Activated naive CD4-positive, alpha-beta T cell treated with anti-CD3 and anti-CD28 coated beads, Interleukin-2, amount 50 U/mL, for 24 hours (primary cell): ENCODE data around the gene TENT5C.

Experiments
- H3K27ac Mint-ChIP-seq: one replicate; pipeline ENCODE4 v1.8.0; 2021; ENCODE audit warnings: mild to moderate bottlenecking, mixed read lengths
- H3K27me3 Mint-ChIP-seq: one replicate; pipeline ENCODE4 v1.8.0; 2021; ENCODE audit warnings: mixed read lengths
- H3K36me3 Mint-ChIP-seq: one replicate; pipeline ENCODE4 v1.8.0; 2021; ENCODE audit warnings: mixed read lengths
- H3K4me1 Mint-ChIP-seq: one replicate; pipeline ENCODE4 v1.8.0; 2021; ENCODE audit warnings: mixed read lengths
- H3K4me3 Mint-ChIP-seq: one replicate; pipeline ENCODE4 v1.8.0; 2021; ENCODE audit warnings: mild to moderate bottlenecking, mixed read lengths
- H3K9me3 Mint-ChIP-seq: one replicate; pipeline ENCODE4 v1.8.0; 2021; ENCODE audit warnings: mixed read lengths

TENT5C gene

DNA sequence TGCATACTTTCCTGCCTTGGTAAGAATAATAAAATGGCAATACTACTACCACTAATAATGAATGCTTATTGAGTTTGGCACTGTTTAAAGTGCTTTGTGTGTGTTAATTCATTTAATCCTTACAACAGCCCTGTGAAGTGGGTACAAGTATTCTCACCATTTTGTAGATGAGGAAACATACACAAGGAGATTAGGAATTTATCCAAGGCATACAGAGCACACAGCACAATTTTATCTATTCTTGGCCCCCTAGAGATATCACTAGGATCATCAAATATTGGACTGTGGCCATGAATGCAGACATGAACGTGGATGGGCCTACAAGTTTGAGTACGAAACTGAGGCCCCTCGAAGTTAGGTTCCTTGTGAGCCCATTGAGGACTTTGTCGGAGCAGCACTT is 39.5 kb downstream of the TENT5C start:
- Mint-ChIP-seq H3K9me3 (no peaks in the 10 kb centered on the region), H3K4me1 (peaks cover 11% of the 10 kb centered on the region), H3K4me3 (no peak overlapping the region), H3K27ac (no peak overlapping the region), H3K27me3 (peaks cover 13% of the 10 kb centered on the region), H3K36me3 (no peaks in the 10 kb centered on the region)

DNA sequence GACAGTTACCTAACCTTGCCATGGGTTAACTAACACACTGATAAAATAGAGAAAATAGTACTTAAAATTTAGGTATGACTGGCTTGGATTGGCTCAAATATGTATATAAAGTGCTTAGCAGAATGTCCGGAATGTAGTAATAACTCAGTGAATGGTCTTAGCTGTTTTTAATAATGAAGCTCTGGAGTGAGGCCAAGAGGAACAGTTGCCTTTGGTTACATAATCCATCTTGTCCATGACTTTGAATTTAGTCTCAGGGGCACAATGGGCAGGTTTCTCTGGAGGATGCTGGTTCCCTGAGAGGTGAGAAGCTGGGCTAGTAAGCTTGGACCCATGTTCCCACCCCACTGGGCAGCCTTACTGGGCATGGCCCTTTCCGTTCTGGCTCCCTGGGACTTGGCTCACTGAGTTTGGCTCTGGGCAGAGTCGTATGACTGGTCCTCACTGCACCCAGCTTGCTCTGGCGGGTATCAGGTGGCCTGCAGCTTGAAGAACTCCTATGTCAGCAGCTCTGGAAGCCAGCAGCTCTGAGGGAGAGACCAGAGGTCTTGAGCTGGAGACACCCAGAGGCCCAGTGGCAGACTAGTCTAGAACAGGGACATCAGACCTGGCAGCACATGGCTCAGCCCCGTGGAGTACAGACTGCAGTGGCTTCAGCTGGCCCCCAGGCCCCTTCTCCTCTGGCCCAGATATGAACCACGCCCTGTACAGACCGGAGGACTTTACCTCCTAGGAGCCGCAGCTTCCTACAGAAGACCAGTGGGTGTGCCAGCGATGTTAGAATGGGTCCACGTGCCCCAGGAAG is 40.4 kb downstream of the TENT5C start:
- Mint-ChIP-seq H3K4me3 (no peak overlapping the region), H3K9me3 (no peaks in the 10 kb centered on the region), H3K27ac (no peak overlapping the region), H3K4me1 (peaks cover 16% of the 10 kb centered on the region), H3K27me3 (peaks cover 16% of the 10 kb centered on the region), H3K36me3 (peaks cover 1% of the 10 kb centered on the region)

DNA sequence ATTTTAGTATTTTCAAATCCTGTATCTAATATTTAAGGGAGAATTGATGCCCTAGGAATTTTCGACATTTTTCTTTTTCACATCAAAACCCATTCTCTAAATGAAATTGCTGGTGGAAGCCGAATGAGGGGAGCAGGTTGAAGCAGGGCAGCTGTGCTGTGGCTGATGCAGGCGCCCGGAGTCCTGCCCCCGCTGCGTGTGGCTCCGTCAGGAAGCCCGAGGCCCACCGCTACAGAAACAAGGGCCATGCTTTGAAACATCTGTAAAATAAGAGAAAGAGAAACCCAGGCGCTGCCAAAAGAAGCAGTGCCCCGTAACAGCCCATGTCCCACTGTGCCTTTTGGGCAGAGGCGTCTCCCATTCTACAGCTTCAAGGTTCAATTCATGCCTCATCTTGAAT is 41.1 kb downstream of the TENT5C start:
- Mint-ChIP-seq H3K9me3 (no peaks in the 10 kb centered on the region), H3K27ac (no peak overlapping the region), H3K4me1 (peaks cover 19% of the 10 kb centered on the region), H3K27me3 (peaks cover 17% of the 10 kb centered on the region), H3K4me3 (no peak overlapping the region), H3K36me3 (peaks cover 1% of the 10 kb centered on the region)

DNA sequence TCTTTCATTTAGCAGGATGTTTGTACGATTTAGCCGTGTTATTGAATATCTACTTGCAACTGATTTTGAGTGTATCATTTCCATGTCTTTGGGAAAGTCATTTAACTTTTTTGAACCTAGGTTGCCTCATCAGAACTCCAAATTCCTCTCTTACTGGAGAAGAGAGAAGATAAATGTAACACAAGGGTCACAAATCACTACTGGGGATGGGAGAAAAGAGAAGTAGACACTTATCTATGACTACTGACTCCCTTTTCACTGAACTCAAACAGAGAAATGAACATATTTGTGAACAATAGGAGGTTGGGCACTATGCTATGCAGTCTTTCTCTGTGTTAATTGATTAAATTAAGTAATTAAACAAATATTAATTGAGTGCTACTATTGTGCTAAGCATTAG is 42.2 kb downstream of the TENT5C start:
- peaks cover 1% of the 10 kb centered on the region for H3K36me3 Mint-ChIP-seq
- peaks cover 17% of the 10 kb centered on the region for H3K27me3 Mint-ChIP-seq
- no peak overlapping the region for H3K4me3 Mint-ChIP-seq
- H3K27ac Mint-ChIP-seq = no peak overlapping the region
- H3K4me1 Mint-ChIP-seq = peaks cover 30% of the 10 kb centered on the region
- no peaks in the 10 kb centered on the region for H3K9me3 Mint-ChIP-seq

DNA sequence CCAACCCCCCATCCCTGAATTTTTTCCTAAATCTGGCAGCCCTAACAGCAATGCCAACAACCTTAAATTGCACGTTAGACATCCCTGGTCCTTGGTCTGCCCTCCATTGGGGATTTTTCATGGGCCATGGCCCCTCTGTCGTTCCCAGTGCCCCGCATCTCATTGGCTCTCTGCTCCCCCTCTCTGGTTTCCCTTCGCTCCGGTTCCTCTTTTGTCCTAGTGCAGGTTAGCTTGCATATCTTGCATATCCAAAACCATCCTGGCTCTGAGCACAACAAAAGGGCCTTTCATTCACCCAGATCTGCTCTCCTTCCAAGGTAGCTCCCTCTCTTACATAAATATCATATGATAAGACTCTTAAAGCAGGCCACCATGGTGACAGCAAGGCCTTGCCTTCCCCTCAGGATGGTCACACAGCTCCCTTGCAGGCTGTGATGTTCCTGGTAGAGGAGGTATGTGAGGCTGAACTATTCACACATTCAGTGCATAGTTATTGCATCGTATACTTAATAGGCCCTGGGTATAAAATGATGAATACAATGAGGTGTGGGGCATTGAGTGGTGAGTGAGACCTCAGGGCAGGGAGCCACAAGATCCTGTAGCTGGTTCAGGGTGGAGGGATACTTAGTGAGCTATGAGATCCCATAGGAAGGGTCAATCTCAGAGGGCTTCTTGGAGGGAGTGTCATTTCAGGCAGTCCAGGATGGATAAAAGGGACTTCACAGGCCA is 45.2 kb downstream of the TENT5C start:
- H3K9me3 Mint-ChIP-seq = no peaks in the 10 kb centered on the region
- H3K36me3 Mint-ChIP-seq = peaks cover 1% of the 10 kb centered on the region
- H3K4me3 Mint-ChIP-seq = no peak overlapping the region
- peak overlapping the region; percentile 27 for H3K27ac Mint-ChIP-seq
- peaks cover 60% of the 10 kb centered on the region for H3K4me1 Mint-ChIP-seq
- peaks cover 10% of the 10 kb centered on the region for H3K27me3 Mint-ChIP-seq

DNA sequence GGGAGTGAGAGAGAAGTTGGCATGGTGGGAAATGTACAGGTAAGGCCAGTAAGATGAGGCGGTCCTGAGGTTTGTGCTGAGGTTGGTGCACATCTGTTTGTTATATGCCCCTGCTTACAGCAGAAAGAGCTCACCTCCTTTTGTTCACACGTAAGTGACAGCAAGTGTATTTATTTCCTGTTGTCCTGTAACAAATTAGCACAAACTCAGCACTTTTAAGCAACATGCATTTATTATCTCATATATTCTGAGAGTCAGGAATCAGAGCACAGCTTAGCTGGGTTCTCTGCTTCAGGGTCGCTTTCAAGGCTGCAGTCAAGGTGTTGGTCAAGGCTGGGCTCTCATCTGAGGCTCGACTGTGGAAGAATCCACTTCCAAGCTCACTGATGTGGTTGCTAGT is 45.8 kb downstream of the TENT5C start:
- H3K27ac Mint-ChIP-seq = no peak overlapping the region
- H3K4me1 Mint-ChIP-seq = peaks cover 66% of the 10 kb centered on the region
- H3K36me3 Mint-ChIP-seq = peaks cover 1% of the 10 kb centered on the region
- H3K4me3 Mint-ChIP-seq = no peak overlapping the region
- H3K9me3 Mint-ChIP-seq = no peaks in the 10 kb centered on the region
- H3K27me3 Mint-ChIP-seq = peaks cover 10% of the 10 kb centered on the region

DNA sequence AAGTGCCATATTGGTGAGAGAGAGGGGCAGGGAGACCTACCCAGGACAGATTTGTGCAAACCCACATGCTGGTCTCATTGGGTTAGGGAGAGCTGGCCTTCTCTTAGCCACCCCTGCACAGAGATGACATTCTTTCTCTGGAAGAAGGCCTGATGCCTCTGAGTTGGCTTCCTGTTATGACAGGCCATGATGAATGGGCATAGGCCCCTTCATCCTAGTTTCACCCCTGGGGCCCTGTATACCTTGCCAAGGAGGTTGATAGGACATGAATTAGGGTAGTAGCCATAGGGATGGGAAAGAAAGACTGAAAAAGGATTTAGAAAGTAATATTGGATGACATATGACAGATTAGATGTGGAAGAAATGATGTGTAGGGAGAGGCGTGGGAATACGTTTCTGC is 46.6 kb downstream of the TENT5C start:
- H3K4me1 Mint-ChIP-seq = peaks cover 74% of the 10 kb centered on the region
- peaks cover 10% of the 10 kb centered on the region for H3K27me3 Mint-ChIP-seq
- H3K9me3 Mint-ChIP-seq = no peaks in the 10 kb centered on the region
- peak overlapping the region; percentile 12 for H3K27ac Mint-ChIP-seq
- H3K36me3 Mint-ChIP-seq = peaks cover 1% of the 10 kb centered on the region
- H3K4me3 Mint-ChIP-seq = peak overlapping the region; percentile 3

DNA sequence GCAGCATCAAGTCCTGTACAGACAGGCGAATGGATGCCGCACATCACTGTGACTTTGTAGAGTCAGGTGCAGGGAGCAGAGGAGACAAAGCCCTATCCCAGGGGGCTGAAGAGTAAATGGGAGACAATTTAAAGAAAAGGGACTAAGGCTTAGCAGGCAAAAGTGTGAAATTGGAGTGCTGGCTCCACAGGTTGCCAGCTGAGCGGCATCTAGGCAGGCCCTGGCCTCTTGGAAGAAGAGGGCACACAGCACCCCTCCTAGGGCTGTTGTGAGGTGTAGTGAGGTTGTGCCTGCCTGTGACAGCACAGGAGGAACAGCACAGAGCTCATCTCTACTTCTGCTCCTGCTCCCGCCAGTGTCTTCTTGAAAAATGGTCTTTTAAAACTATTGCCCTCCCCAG is 47.3 kb downstream of the TENT5C start:
- no peaks in the 10 kb centered on the region for H3K9me3 Mint-ChIP-seq
- peaks cover 79% of the 10 kb centered on the region for H3K4me1 Mint-ChIP-seq
- H3K27me3 Mint-ChIP-seq = peaks cover 5% of the 10 kb centered on the region
- H3K4me3 Mint-ChIP-seq = peak overlapping the region; percentile 23
- peaks cover 1% of the 10 kb centered on the region for H3K36me3 Mint-ChIP-seq
- H3K27ac Mint-ChIP-seq = peak overlapping the region; percentile 44

DNA sequence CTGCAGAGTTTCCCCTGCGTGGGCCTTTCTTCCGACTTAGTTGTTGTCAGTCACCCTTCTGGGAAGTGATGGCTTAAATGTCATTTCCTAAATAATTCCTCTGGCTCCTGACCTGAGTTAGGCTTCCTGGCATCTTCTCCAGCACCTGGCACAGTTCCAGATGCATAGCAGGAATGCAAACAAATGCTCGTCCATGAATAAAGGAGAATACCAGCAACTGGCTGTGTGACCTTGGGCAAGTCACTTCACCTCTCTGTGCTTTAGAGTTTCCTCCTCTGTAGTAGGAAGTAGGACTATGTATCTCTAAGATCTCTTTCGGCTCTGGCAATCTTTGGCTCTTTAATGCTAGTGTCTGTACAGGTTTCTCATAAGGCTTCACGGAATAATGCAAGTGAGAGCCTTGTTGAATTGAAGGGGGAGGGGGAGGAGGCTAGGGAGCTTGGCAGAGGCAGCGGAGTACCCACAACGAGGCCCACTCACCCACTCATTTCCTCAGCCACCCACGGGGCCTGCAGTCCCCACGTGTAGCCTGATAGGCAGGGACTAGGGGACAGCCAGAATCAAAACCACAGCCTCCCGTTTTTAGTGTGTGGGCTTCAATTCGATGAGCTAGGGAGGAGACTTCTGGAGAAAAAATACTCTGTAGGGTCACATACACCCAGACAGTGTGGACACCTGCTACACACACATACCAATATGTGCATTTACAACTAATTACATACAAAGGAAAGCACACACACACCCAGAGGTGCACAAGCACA is 48.1 kb downstream of the TENT5C start:
- Mint-ChIP-seq H3K4me1 (peaks cover 82% of the 10 kb centered on the region), H3K9me3 (no peaks in the 10 kb centered on the region), H3K36me3 (peaks cover 1% of the 10 kb centered on the region), H3K27ac (peak overlapping the region; percentile 71), H3K27me3 (peaks cover 5% of the 10 kb centered on the region), H3K4me3 (peak overlapping the region; percentile 68)

DNA sequence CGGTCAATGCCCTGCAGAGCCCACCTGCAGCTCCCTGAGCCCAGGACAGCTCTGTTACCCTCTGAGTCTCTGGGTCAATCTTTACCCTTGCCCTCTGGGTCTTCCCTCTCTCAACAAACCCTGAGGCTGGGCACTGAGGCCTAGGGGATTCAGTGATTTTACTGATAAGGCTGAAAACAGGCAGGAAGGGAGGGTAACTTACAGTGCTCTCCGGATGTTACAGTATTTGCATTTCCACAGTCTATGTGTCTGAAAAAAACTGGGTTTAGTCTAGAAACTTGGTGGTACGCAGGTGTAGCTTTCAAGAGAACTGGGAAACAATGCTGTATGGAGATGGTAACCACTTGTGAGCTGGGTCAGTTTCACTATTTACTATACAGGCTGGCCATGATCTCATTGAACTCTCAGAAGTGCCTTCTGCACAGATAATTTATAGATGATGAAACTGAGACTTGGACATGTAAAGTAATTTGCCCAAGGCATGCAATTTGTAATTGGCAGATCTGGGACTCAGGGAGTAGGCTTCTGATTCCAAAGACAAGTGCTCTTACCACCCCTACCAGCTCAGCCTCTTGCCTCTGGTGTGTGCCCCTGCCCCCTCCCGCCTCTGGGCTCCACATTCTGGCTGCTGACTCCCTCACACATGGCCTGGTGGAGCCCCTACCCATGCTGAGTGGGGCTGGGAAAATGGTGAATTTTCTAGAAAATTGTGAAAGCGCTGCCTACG is 48.8 kb downstream of the TENT5C start:
- H3K4me3 Mint-ChIP-seq = peak overlapping the region; percentile 30
- H3K27ac Mint-ChIP-seq = peak overlapping the region; percentile 46
- H3K27me3 Mint-ChIP-seq = peaks cover 4% of the 10 kb centered on the region
- H3K4me1 Mint-ChIP-seq = peaks cover 82% of the 10 kb centered on the region
- H3K9me3 Mint-ChIP-seq = no peaks in the 10 kb centered on the region
- H3K36me3 Mint-ChIP-seq = peaks cover 1% of the 10 kb centered on the region

DNA sequence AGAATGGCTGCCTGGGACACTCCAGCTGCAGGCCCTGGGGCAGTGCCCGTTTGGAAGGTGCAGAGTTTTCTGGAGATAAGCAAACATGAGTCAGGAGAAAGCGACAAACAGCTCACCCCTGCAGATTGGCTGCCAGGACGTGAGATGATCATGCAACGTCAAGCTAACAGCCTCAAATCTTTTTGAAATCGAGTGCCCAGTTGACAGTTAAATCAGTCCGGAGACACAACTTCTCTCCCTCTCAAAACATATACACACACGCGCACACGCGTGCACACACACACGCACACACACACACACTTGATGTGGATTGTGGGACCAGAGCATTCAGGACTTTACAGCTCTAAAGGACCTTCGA is 49.4 kb downstream of the TENT5C start:
- Mint-ChIP-seq H3K36me3 (peaks cover 1% of the 10 kb centered on the region), H3K9me3 (no peaks in the 10 kb centered on the region), H3K4me3 (peak overlapping the region; percentile 62), H3K27me3 (peaks cover 4% of the 10 kb centered on the region), H3K4me1 (peaks cover 88% of the 10 kb centered on the region), H3K27ac (peak overlapping the region; percentile 46)

DNA sequence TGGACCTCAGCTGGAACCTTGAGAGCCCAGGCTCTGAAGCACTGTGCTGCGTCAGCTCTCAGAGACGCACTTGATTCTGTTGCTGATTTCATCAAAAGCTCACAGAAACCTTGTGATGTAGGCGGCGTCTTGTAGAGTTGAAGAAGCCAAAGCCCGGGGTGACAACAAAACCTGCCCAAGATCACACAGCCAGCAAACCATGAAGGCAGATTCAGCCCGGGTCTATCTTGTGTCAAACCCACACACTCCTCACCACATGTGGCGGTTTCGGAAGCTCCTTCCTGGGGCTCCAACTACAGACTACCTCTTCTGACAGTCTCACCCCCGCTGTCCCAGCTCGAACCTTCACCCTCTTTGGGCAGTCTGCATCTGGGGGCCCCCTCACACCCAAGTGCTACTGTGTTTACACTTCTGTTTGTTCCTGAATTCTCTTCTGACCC is 50.4 kb downstream of the TENT5C start:
- Mint-ChIP-seq H3K36me3 (no peaks in the 10 kb centered on the region), H3K4me3 (peak overlapping the region; percentile 62), H3K4me1 (peaks cover 91% of the 10 kb centered on the region), H3K27ac (peak overlapping the region; percentile 71), H3K27me3 (peaks cover under 1% of the 10 kb centered on the region), H3K9me3 (no peaks in the 10 kb centered on the region)

DNA sequence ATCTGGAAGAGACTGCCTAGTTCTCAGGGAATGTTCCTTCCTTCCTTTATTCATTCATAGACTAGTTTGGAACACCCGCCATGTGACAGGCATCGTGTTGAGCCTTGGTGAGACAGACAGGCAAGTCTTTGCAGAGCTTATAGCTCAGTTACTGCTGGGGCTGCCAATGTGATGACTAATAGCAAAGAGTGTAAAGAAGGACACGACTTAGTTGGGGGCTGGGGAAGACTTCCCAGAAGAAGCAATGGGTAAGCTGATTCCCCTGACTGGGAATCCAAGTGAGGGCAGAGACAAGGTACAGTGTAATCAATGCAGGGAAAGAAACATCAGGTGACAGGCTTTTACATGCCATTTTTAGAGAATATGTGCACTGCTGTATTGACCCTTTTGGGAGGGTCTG is 51.2 kb downstream of the TENT5C start:
- Mint-ChIP-seq H3K9me3 (peaks cover 3% of the 10 kb centered on the region), H3K4me3 (peak overlapping the region; percentile 62)

DNA sequence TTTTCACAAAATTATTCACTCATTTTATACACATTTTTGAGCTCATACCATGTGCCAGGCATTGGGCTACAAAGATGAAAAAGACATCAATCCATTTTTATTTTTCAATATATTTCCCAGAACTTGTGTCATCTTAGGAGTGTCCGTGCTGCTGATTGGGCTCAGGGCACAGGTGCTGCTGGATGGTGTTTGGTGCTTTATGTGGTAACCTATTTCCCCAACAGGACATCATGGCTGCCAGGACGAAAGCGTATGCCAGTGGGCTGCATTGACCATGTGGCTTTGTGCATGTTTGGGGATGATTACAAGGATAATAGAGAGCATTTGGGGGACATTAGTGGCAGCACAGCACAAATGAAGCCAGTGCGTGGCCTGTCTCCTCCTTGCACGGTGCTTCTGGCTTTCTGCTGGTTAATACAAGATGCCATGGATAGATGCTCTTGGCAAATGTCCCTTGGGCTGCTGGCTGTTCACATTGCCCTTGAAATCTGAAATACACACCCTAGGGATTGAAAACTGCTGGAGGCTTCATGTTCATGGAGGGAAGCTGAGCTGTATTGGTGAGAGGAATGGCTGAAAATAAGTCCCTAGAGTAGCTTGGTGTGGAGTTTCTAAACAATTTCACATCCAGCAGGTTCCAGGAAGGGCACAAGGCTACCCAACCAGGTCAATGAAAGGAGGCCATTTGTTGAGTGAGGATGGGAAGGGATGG is 52.3 kb downstream of the TENT5C start:
- peak overlapping the region; percentile 62 for H3K27ac Mint-ChIP-seq

More for the DNA sequence above, 51.2 kb downstream of the TENT5C start:
- Mint-ChIP-seq H3K27me3 (no peaks in the 10 kb centered on the region), H3K27ac (peak overlapping the region; percentile 12), H3K4me1 (peaks cover 96% of the 10 kb centered on the region), H3K36me3 (peaks cover 3% of the 10 kb centered on the region)

DNA sequence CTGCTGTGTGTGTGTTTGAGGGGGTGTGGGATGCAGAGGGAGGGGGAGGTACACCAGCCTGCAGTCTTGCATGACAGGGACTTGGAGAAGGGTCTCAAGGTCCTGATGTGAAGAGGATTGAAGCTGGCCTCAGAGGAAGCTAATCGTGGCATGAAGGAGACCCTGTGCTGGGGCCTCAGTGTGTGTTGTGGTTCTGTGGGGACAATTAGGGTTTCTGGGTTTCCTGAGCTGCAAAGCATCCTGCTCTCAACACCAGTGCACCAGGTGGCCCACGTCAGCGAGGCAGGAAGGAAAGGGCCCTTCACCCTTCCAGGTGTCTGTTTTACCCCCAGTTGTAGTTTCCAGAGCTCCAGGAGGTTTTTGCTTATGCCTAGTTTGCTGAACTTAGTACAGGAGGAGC is 52.8 kb downstream of the TENT5C start:
- H3K36me3 Mint-ChIP-seq = peaks cover 7% of the 10 kb centered on the region

More for the DNA sequence above, 52.3 kb downstream of the TENT5C start:
- peaks cover 7% of the 10 kb centered on the region for H3K9me3 Mint-ChIP-seq
- H3K4me3 Mint-ChIP-seq = no peak overlapping the region
- peaks cover 90% of the 10 kb centered on the region for H3K4me1 Mint-ChIP-seq
- H3K36me3 Mint-ChIP-seq = peaks cover 5% of the 10 kb centered on the region
- no peaks in the 10 kb centered on the region for H3K27me3 Mint-ChIP-seq

More for the DNA sequence above, 52.8 kb downstream of the TENT5C start:
- Mint-ChIP-seq H3K27ac (no peak overlapping the region), H3K4me1 (peaks cover 90% of the 10 kb centered on the region), H3K27me3 (no peaks in the 10 kb centered on the region), H3K4me3 (no peak overlapping the region), H3K9me3 (peaks cover 7% of the 10 kb centered on the region)
